Omental fat pad (tissue), 4 donors: ENCODE measurements around the gene EPHA1. TPM values are rescaled to one million over a fixed set of nuclear protein-coding genes. Genes with fewer than 3 reads are reported as not detected.

ENCODE experiments used
- ATAC-seq: fragments of 150-250 bp; one replicate; pipeline ENCODE4 v1.9.1; 2016; ENCODE audit warnings: mild to moderate bottlenecking, moderate library complexity; ENCODE audit not compliant: low FRiP score
- DNase-seq: peaks from one replicate; pipeline ENCODE4 v3.0.0-alpha.2; 2019; ENCODE audit warnings: low spot score
- CTCF ChIP-seq, 3 donors: fragments of 450-650 bp; IDR thresholded peaks; one replicate each; pipeline ENCODE4 v1.5.1; 2016 to 2017; ENCODE audit warnings: antibody characterized with exemption in 3 of 3, mild to moderate bottlenecking in 3 of 3, moderate library complexity in 2 of 3
- total RNA-seq, 4 donors: library from RNA; depleted of rRNA; stranded (reverse); fragments of >200 nt; gene quantifications; one replicate each; pipeline ENCODE4 v1.1.0, GENCODE V29; 2016

Gene EPHA1
- total RNA-seq, 4 donors from 2014 or later = 0.13 to 0.46 TPM; not detected in 2

DNA sequence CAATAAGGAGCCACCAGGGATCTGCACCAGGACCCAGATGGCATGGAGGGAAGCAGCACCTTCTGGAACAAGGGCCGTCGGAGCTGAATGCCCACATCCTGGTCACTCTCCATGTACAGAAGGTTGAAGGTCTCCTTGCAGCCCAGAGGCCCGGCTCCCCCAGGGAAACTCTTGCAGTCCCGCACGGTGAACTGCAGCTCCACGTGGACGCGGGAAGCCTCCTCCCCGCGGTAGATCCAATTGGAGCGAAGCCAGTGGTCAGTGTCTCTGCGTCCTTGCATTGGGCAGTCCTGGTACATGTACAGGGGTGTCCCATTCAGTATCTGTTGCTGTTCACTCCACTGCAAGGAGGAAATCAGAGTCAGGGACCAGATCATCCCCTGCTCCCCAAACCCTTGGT is 7.4 kb downstream of the EPHA1 start:
- TF ChIP-seq CTCF (IDR thresholded peaks at IDR 0.05) = no peak
- no peak for DNase-seq
- ATAC-seq = no peak

DNA sequence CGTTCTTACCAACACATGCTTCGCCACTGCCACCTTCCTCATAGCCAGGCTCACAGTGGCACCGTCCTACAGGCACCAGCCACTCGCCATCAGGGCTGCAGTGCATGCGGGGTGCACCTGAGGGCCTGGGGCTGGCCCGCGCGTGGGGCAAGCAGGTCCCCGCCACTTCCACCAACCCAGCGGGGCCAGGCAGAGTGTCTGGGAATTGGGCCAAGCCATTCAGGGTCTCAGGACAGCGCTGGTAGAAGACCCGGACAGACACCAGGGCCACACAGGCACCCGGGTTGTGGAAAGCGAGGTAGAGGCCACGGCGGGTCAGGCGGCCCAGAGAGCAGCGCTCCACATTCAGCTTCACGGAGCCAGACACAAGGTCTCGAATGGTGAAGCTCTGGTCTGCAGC is 9.0 kb downstream of the EPHA1 start:
- TF ChIP-seq CTCF (IDR thresholded peaks at IDR 0.05) = no peak
- DNase-seq (no peak), ATAC-seq (no peak)

GRCh38 chr7:143399151-143399550 is 9.5 kb downstream of the EPHA1 start:
- no peak for TF ChIP-seq CTCF (IDR thresholded peaks at IDR 0.05)
- no peak for DNase-seq
- ATAC-seq = no peak

GRCh38 chr7:143398616-143399015 is 10.0 kb downstream of the EPHA1 start:
- no peak for DNase-seq
- TF ChIP-seq CTCF (IDR thresholded peaks at IDR 0.05) = no peak

GRCh38 chr7:143397710-143398530 is 10.7 kb downstream of the EPHA1 start:
- DNase-seq (peak; percentile 15), ATAC-seq (no peak)
- no peak for TF ChIP-seq CTCF (IDR thresholded peaks at IDR 0.05)

More at GRCh38 chr7:143398616-143399015, 10.0 kb downstream of the EPHA1 start:
- no peak for ATAC-seq

DNA sequence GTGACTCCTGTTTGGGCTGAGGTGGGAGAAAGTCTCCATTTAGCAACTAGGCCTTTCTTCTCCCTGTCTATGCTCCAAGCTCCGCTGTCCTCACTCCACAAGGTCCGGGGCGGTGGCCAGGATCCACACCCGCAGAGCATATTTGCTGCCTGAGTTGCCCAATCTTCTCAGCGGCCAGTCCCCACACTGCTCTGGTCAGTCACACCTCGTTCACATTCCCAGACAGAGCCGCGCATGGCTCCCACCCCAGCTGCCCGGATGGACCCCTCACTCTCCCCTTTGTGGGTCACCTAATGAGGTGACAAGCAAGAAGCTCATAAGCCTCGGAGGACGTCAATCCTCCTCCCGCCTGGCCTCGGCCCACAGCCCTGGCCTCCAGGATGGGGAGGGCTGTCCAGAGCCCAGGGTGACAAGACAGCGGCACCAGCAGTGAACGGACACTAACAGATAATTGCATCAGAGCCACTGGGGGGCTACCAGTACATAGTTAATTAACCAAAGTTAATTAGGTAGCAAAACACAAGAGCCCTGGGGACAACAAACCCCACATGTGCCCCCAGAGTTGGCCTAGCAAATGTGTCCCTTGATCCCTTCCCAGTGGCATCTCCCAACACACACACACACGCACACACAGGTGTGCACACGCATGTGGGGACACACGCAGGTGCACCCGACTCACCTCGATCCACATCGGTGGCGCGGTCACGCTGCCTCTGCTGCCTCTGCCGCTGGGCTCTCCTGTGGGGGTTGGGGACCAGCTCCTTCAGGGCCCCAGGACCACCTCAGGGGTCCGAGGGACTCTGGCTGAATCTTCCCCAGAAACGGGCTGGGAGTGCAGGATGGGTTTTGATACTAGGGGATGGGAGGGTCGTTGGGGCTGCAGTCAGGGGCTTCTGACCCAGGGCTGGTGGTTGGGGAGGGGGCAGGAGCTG is 11.8 kb downstream of the EPHA1 start:
- DNase-seq = peak; percentile 21
- no peak for ATAC-seq
- TF ChIP-seq CTCF (IDR thresholded peaks at IDR 0.05) = no peak
